Endothelial cell of umbilical vein (primary cell): ENCODE data around the gene AGRN. TPM values are rescaled to one million over a fixed set of nuclear protein-coding genes. Genes with fewer than 3 reads are reported as not detected.

Source experiments
- BruUV-seq: library from RNA; stranded (reverse); fragments of 400-500 nt; replicated peaks from 2 replicates; lab custom pipeline; 2021; lab: Mats Ljungman, UMichigan
- CTCF ChIA-PET: fragments of 300-600, 350-600 bp; sonication (Branson Sonifier 250); formaldehyde crosslinking; loops from one replicate; lab custom pipeline; 2021; ENCODE audit warnings: antibody characterized with exemption, inconsistent platforms; lab: Charles Lee
- POLR2A ChIA-PET: fragments of 300-600, 350-600 bp; sonication (Branson Sonifier 250); formaldehyde crosslinking; loops from one replicate; lab custom pipeline; 2021; ENCODE audit warnings: antibody characterized with exemption, inconsistent platforms; lab: Charles Lee
- DNase-seq: peaks from one replicate; pipeline ENCODE4 v3.0.0-alpha.2; 2011; ENCODE audit warnings: low read depth, low spot score
- FAIRE-seq: peaks from 2 replicates; lab custom pipeline; 2011; peaks lifted over from hg19 to GRCh38; lab: Jason Lieb, UNC
- H2AFZ ChIP-seq: 2 replicates; pipeline ENCODE4 v1.6.0; 2012; ENCODE audit warnings: low read depth, low read length, control low read depth, inconsistent platforms
- H3K27ac ChIP-seq: 2 replicates; pipeline ENCODE4 v1.5.1; 2011; ENCODE audit warnings: low read depth, mild to moderate bottlenecking, control low read depth, low read length, moderate library complexity; ENCODE audit not compliant: insufficient read depth
- H3K27me3 ChIP-seq, 2 experiments: 2 replicates each; pipeline versions ENCODE4 v1.6.0 to v1.6.1; 2011; ENCODE audit warnings: low read length in 2 of 2, mixed read lengths in 1 of 2; ENCODE audit not compliant: control insufficient read depth in 2 of 2, insufficient read depth in 2 of 2
- H3K36me3 ChIP-seq, 2 experiments: 2 replicates in 1 of 2; 3 replicates in 1 of 2; pipeline ENCODE4 v1.5.1; 2011; ENCODE audit warnings: low read length in 2 of 2, mild to moderate bottlenecking in 1 of 2, moderate library complexity in 1 of 2; ENCODE audit not compliant: control insufficient read depth in 2 of 2, insufficient read depth in 2 of 2; ENCODE audit errors: extremely low read depth in 1 of 2
- H3K4me1 ChIP-seq: 3 replicates; pipeline ENCODE4 v1.5.1; 2011; ENCODE audit warnings: mild to moderate bottlenecking, low read length; ENCODE audit not compliant: control insufficient read depth, insufficient read depth; ENCODE audit errors: extremely low read depth
- H3K4me2 ChIP-seq: 2 replicates; pipeline ENCODE4 v1.6.1; 2011; ENCODE audit warnings: low read length, control low read depth, mixed read lengths; ENCODE audit not compliant: insufficient read depth
- H3K4me3 ChIP-seq, 3 experiments: fragments of 200-600 bp in 1 of 3; sonication (generic), shearing (Covaris generic) in 1 of 3; replicated peaks in 1 of 3; 2 replicates each; pipeline ENCODE4 v1.5.1; 2011 to 2016; ENCODE audit warnings: control low read depth in 3 of 3, low read length in 3 of 3, mild to moderate bottlenecking in 2 of 3, inconsistent platforms in 1 of 3, low read depth in 1 of 3, moderate library complexity in 1 of 3; ENCODE audit not compliant: insufficient read depth in 1 of 3
- H3K79me2 ChIP-seq: 2 replicates; pipeline ENCODE4 v1.6.0; 2012; ENCODE audit warnings: low read length, inconsistent platforms; ENCODE audit not compliant: control insufficient read depth, insufficient read depth
- H3K9ac ChIP-seq: replicated peaks from 2 replicates; pipeline ENCODE3; 2011; ENCODE audit warnings: low read length, control low read depth; ENCODE audit not compliant: insufficient read depth; ENCODE audit errors: extremely low read depth
- H3K9me1 ChIP-seq: replicated peaks from 3 replicates; pipeline ENCODE4 v1.6.0; 2011; ENCODE audit warnings: mild to moderate bottlenecking, low read length; ENCODE audit not compliant: control insufficient read depth, insufficient read depth; ENCODE audit errors: extremely low read depth
- H3K9me3 ChIP-seq: replicated peaks from 2 replicates; pipeline ENCODE4 v1.5.1; 2012; ENCODE audit warnings: low read length, inconsistent platforms; ENCODE audit not compliant: control insufficient read depth, insufficient read depth
- H4K20me1 ChIP-seq: replicated peaks from 2 replicates; pipeline ENCODE3; 2011; ENCODE audit warnings: mild to moderate bottlenecking, low read length; ENCODE audit not compliant: control insufficient read depth, insufficient read depth; ENCODE audit errors: extremely low read depth
- CTCF ChIP-seq, 2 donors: IDR thresholded peaks; 1 replicate in 1 of 2; 2 replicates in 1 of 2; pipeline ENCODE4 v1.5.1; 2011; ENCODE audit warnings: low read length in 2 of 2, mild to moderate bottlenecking in 2 of 2, moderate library complexity in 2 of 2, control low read depth in 1 of 2, inconsistent platforms in 1 of 2, low read depth in 1 of 2; ENCODE audit not compliant: insufficient read depth in 1 of 2; ENCODE audit errors: extremely low read depth in 1 of 2
- EZH2 ChIP-seq: IDR thresholded peaks from 2 replicates; pipeline ENCODE4 v1.6.1; 2012; ENCODE audit warnings: borderline replicate concordance, low read depth, mild to moderate bottlenecking, moderate library complexity, low read length, inconsistent platforms; ENCODE audit not compliant: severe bottlenecking
- FOS ChIP-seq: IDR thresholded peaks from 2 replicates; pipeline ENCODE4 v1.6.1; 2011; ENCODE audit warnings: mild to moderate bottlenecking, low read length, moderate library complexity, borderline replicate concordance; ENCODE audit not compliant: insufficient read depth
- GATA2 ChIP-seq: IDR thresholded peaks from 2 replicates; pipeline ENCODE4 v1.7.0; 2011; ENCODE audit warnings: low read depth, mild to moderate bottlenecking, moderate library complexity, mixed read lengths, low read length; ENCODE audit not compliant: insufficient read length, insufficient read depth
- JUN ChIP-seq: IDR thresholded peaks from 2 replicates; pipeline ENCODE4 v1.6.1; 2011; ENCODE audit warnings: borderline replicate concordance, low read depth; ENCODE audit not compliant: insufficient read length, insufficient read depth
- MAX ChIP-seq: IDR thresholded peaks from 2 replicates; pipeline ENCODE4 v1.6.1; 2011; ENCODE audit not compliant: insufficient read depth, insufficient read length
- MYC ChIP-seq: IDR thresholded peaks from one replicate; pipeline ENCODE4 v1.6.1; 2011; ENCODE audit warnings: mild to moderate bottlenecking, low read depth, low read length
- POLR2A ChIP-seq: IDR thresholded peaks from 2 replicates; pipeline ENCODE4 v1.6.1; 2012; ENCODE audit warnings: low read depth, mild to moderate bottlenecking, control low read depth, low read length
- POLR2AphosphoS5 ChIP-seq: IDR thresholded peaks from 2 replicates; pipeline ENCODE4 v1.6.1; 2012; ENCODE audit warnings: low read depth, mild to moderate bottlenecking, control low read depth, low read length, moderate library complexity; ENCODE audit not compliant: insufficient read depth
- dilution Hi-C: fragments of 300-500 bp; cut with MboI; formaldehyde crosslinking; loops from one replicate; pipeline ENCODE4 v1.15.0; 2019; ENCODE audit warnings: low sequenced_read_pairs; ENCODE audit not compliant: extremely low pct_ligation_motif_present
- intact Hi-C: fragments of 100-400 bp; cut with micrococcal nuclease; formaldehyde crosslinking; loops from one replicate; pipeline ENCODE4 v1.10.0; 2022
- polyA plus RNA-seq, 4 experiments: library from polyadenylated mRNA; depleted of rRNA in 3 of 4; stranded (reverse) in 3 of 4; unstranded in 1 of 4; fragments of >200 nt; gene quantifications; 2 replicates each; pipeline versions ENCODE4 v1.2.1 to v1.2.3, GENCODE V29; 2011 to 2012; ENCODE audit warnings: missing spikeins in 1 of 4
- total RNA-seq: library from RNA; stranded (reverse); gene quantifications from 2 replicates; pipeline ENCODE4 v1.2.3, GENCODE V29; 2021

The AGRN gene
- total and polyA plus RNA-seq, 2 donors (not counting 3 experiments of a cell fraction or from before 2014, with no cell fraction given): 66.6 to 67.8 TPM

GRCh38 chr1:974687-975328 is 45.1 kb upstream of the AGRN start:
- TF ChIP-seq JUN: no peak
- no peak for TF ChIP-seq POLR2AphosphoS5
- TF ChIP-seq EZH2: no peak
- TF ChIP-seq CTCF (IDR thresholded peaks at IDR 0.05; ENCODE audit: extremely low read depth in 1 of 2, insufficient read depth in 1 of 2, low read depth in 1 of 2, low read length in 2 of 2): no peak
- TF ChIP-seq GATA2: no peak
- TF ChIP-seq MAX: no peak
- TF ChIP-seq MYC: no peak
- TF ChIP-seq FOS: no peak
- no peak for TF ChIP-seq POLR2A
- BruUV-seq: no TSS peak
- Histone ChIP-seq H3K9me3 (no peaks in the 10 kb centered on the region), H3K4me3 (no peak overlapping the region), H3K36me3 (no peaks in the 10 kb centered on the region), H3K4me1 (no peaks in the 10 kb centered on the region), H3K9ac (no peak overlapping the region), H3K27me3 (peaks cover 0 to 2% of the 10 kb centered on the region in 2 experiments), H3K4me2 (no peak overlapping the region), H4K20me1 (no peaks in the 10 kb centered on the region), H3K9me1 (no peaks in the 10 kb centered on the region), H3K27ac (no peak overlapping the region), H3K79me2 (no peaks in the 10 kb centered on the region), H2AFZ (no peak overlapping the region)
- FAIRE-seq (no peak), DNase-seq (no peak)
- dilution Hi-C loops (no loop called here), intact Hi-C loops (no loop called here)
- ChIA-PET POLR2A (no interaction called here), CTCF (interaction anchor here (1.2 to 1.4 kb wide), 3 partner anchors 10 to 27 kb away, joined by 3 to 4 read pairs (median 3); no protein-coding TSS in a partner anchor)
